ENCODE results near the gene TTYH1.
"Not testable (repeated sequence)": the region's sequence is repeated elsewhere in the genome, so short reads cannot be mapped to it uniquely, and the experiment has no call there.

Gene TTYH1

DNA sequence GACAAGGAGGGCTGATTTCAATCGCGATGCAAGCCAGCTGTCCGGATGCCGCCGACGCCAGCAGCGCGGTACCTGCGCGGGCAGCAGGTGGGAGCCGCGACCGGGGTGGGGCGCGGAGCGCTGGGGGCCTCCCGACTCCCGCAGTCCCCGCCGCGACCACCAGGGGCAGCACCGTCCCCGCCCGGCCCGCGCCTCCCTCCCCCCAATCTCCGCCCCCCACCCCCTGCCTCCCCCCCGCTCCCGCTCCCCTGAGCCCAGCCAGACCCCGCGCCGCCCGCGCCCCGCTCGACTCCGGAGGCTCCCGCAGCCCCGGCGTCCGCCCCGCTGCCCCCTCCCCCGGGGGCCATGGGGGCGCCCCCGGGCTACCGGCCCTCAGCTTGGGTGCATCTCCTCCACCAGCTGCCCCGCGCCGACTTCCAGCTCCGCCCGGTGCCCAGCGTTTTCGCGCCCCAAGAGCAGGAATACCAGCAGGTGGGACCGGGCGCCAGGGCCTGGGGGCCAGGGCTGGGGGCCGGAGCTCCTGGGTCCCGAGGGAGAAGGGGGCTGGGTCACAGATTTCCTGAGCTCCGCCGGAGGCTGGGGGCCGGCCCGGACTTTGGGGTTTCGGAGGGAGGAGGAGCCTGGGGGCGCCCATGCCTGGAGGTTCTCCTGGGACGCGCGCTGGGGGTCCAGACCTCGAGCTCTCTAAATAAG, at the start of gene TTYH1:
TSS of gene TTYH1 (plus strand) at position 257 of the 693 bp plus-strand sequence. CDS start at position 346, 89 bp downstream.
- no peak for DNase-seq

DNA sequence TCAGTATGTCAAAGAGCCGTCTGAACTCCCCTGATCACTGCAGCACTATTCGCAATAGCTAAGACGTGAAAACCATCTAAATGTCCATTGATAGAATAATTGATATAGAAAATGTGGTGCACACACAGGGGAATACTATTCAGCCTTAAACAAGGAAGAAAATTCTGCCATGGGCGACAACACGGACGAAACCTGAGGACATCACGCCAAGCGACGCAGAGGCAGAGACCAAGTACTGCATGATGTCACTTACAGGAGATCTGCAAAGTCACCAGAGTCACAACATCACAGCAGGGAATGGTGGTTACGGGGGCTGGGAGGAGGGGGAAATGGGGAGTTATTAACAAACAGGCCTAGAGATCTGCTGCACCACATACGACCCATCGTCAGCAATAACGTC, 49.5 kb upstream of the TTYH1 start:
- DNase-seq = not testable (repeated sequence)

DNA sequence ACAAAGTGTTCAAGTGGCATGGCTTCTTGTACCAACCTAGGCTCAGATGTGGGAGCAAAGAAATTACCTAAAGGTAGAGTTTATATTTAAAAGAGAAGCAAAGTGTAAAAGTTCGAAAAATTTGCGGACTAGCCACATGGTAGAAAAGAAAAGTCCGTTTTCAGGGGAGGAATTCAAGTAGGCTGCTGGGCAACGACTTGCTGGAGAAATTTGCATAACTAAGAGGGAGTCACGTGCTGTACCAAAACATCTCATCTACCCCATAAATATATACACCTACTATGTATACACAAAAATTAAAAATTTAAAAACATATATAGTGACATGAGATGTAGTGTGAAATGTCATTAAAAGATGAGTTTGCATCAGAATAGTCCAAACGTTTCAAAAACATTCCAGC, 48.5 kb upstream of the TTYH1 start:
- no peak for DNase-seq

DNA sequence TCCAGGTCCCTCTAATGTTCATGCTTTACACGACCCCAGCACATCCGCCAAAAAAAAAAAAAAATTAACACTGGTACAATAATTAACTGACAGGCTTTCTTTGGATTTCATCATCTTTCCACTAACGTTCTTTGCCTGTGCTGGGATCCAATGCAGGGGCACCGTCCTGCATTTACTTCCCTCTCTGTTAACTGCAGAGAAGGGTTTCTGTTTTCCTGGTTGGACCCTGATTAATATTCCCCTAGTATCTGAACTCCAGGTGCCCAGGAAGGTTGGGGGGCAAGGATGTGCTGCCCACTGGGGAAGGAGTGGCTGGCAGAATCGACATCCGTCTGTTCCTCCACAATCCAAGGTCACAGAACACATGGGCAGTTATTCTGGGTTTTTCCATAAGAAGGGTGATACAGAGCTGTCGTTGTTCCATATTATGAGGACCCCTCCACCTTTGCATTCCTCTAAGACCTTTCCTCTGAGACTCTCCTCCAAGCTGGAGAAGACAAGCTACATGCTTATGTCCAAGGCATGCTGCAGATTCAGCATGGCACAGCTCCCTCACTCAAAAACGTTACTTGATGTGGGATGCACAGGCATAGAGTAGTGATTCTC, 46.1 kb upstream of the TTYH1 start:
- no peak for DNase-seq

DNA sequence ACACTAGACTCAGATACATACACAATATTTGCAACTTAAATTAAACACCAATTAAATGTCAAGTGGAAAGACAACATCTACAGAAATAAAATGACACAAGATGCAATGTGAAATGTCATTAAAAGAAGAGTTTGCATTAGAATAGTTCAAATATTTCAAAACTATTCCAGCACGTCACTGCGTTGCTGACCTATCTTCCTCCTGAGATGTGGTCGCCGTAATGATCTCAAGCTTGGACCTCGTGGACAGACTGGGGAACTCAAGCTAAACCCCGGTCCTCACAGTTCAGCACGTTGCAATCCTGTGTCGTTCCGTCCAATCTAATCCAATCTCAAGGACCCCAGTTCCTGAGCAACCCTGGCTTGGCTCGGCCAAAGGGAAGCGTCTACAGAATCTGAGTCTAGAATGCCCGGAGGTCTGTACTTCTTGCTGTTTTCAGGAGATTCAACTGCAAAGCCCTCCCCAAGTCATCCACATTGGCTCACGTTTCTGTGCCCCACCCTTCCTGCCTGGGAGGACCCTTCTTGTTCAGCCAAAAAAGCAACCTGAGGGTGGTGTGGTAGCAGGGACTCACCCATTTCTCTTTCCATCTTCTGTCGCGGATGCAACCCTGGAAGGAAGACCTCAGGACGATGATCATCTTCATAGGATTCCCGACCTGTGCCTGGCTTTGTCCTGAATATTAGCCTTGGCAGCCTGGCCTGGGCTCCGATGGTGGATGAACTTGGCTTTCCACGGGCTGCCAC, 45.4 kb upstream of the TTYH1 start:
- peak; percentile 79 for DNase-seq

DNA sequence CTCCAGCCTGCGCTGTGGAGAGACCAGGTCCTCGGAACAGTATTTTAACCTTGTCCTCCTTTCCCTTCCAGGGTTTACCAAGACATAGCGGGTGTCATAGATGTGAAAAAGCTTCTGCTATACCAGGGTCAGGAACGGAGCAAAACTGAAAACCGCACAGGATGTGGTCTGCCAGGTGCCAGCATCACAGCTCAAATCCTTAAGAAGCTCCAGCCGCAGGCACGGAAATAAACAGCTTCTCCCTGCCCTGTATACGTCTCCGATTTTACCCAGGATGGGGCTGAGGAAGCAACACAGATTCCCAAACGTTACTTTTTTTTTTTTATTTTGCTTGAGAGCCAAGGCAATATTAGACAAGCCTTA, 44.8 kb upstream of the TTYH1 start:
- DNase-seq = not testable (repeated sequence)

DNA sequence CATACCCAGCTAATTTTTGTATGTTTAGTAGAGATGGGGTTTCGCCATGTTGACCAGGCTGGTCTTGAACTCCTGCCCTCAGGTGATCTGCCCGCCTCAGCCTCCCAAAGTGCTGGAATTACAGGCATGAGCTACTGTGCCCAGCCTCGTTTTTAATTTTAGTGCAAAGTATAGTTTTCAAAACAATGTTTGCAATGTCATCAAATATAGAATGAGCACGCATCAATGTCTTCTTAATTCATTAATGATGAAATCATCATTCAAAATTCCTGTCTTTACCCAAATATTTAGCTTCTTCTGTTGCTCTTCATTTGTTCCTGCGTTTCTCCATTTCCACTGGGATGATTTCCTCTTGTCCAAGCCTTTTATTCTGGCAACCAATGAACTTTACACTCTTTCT, 43.8 kb upstream of the TTYH1 start:
- DNase-seq = not testable (repeated sequence)

DNA sequence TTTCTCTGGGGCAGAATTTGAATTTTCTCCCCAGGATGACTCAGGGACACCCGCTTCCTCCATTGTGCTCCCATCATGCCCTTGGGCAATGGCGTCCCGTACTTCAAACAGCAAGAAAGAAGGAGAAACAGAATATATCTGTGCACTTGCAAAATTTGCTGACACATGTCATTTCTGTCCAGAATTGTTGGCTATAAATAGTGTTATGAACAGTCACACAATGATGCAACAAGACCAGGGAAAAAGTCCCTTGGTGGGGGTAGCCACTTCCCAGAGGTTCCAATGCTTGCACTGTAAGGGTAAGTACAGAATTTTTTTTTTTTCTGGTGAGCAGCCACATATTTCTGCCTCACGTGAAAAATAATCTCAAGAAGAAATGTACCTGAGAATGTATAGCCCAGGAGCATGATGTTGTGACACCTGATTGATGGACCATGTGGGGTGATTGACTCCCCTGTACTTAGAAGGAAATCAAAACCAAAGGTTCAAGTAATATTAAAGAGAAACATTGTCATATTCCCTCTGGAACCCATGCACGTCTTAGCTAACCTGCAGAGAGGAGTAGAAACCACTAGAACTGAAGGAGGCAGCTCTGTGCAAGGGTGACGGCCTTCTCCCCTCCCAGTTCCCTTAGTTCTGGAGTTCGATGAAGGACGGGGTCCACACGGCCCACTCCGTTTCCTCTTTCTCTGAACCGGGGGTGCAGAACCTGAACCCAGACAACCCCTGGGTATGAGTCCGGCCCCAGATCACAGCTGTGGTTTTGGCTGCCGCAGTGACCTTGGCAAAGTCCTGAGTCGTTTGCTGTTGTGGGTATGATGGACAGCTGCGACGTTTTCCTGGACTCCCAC, 41.3 kb upstream of the TTYH1 start:
- peak; percentile 99 for DNase-seq

DNA sequence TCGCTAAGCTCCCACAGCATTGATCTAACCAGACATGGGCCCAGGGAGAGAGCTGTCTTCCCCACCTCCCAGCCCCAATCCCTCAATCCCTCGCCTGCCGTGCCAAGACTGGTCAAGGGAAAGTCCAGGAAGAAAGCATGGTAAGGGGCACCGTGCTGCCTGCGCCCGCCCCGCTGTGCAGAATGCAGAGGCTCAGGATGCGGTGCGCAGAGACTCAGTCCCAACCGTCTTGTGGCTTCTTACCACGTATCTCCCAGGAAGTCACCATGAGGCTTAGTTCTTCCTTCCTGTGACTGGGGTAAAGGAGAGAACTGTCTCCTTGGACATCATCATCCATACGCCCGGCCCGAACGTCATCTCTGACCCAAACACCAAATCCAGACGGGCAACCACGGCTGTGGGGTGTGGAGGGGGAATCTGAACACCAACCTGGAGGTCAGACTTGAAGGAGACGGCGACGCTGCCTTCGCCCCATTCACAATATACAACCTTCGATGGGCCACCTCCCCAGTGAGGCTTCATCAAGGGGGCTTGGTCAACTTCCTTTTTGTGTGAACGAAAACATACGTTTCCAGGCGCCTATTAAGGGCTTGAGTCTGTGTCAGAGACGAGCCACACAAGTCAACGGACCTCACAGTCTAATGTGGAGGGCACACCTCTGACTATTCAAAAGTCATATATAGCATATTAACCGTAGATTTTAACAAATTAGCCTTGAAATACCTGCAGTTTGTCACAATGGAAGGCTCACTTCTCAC, 39.9 kb upstream of the TTYH1 start:
- DNase-seq = peak; percentile 65

DNA sequence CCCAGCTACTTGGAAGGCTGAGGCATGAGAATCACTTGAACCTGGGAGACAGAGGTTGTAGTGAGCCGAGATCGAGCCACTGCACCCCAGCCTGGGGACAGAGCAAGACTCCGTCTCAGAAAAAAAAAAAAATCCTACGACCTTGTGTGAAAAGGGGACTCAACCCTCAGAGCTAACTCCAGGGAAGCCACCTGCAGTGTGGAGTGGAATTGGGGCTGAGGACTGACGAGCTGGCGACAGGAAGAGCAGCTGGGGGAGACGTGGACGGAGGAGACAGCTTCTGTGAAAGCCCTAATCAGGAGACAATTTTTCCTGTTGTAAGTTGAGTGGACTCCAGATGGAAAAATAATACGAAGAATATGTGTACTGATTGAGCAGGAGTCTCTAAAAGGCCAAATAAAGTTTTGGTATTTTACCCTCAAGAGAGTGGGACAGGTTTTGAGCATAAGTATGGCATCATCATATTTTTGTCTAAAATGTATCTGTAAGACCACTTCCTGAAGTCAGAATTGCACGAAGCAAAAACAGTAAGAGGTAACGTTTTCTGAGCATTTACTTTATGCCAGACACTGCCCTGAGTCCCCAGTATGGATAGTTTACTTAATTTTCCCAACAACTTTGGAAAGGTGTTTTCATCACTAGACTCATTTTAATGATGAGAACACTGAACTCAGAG, 38.5 kb upstream of the TTYH1 start:
- DNase-seq = no peak

DNA sequence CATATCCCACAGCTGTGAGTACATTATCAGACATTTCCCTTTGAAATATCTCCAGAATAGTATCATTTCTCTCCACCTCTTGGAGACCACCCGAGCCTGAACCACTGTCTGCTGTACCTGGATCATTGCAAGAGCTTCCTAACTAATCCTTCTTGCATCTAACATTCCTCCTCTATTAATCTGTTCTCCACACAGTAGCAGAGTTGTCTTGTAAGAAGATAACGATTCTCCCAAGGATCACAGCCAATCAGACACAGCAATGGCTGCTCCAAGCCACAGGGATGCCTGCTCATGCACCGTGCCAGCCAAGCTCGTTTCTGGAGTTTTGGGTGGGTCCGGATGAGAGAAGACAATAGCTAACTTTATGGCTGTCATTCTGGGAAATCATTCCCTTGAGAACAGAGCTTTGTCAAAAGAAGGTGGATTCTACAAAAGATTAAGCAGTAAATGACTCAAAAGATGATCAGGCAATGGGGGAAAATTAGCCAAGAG, 36.0 kb upstream of the TTYH1 start:
- DNase-seq = no peak

DNA sequence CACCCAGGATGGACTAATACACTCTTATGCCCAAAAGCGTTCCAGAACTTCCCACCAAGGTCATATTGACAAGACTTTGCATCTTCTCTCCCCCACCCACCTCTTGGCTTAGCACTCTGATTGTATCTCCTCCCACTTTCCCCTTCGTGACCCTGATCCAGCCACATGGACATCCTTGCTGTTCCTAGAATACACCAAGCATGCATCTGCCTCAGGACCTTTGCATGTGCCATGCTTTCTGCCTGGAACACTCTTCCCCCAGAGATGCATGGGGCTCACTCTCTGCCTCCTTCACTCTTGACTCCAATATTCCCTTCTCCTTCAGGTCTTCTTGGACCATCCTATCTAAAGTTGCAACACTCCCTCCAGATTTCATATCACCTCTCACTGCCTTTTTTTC, 34.4 kb upstream of the TTYH1 start:
- DNase-seq = no peak

DNA sequence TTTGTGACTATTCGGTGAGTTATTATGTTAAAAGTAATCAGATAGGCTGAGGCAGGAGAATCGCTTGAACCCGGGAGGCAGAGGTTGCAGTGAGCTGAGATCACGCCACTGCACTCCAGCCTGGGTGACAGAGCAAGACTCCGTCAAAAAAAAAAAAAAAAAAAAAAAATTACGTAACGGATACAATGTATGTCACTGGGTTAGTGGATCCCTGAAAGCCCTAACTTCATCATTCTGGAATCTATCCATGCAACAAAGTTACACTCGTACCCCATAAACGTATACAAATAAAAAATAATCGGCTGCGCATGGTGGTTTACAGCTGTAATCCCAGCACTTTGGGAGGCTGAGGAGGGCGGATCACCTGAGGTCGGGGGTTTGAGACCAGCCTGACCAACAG, 33.2 kb upstream of the TTYH1 start:
- DNase-seq = peak; percentile 79

DNA sequence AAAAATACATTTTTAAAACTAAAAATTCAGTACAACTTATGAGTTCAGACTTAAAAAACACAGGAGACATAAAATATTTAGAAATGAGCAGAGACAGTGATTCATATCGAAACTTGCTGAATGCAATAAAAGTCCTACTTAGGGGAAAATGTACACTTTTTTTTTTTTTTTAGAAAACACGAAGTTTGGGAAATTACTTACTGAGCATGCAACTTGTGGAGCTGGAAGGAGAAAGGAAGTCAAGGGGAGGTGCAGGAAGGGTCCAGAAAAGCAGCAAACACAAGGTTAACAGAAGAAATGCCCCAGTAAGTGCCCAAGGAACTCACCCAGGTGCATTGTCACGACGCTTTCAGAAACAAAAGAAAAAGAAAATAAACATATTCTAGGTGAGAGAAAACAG, 31.9 kb upstream of the TTYH1 start:
- DNase-seq = peak; percentile 91

DNA sequence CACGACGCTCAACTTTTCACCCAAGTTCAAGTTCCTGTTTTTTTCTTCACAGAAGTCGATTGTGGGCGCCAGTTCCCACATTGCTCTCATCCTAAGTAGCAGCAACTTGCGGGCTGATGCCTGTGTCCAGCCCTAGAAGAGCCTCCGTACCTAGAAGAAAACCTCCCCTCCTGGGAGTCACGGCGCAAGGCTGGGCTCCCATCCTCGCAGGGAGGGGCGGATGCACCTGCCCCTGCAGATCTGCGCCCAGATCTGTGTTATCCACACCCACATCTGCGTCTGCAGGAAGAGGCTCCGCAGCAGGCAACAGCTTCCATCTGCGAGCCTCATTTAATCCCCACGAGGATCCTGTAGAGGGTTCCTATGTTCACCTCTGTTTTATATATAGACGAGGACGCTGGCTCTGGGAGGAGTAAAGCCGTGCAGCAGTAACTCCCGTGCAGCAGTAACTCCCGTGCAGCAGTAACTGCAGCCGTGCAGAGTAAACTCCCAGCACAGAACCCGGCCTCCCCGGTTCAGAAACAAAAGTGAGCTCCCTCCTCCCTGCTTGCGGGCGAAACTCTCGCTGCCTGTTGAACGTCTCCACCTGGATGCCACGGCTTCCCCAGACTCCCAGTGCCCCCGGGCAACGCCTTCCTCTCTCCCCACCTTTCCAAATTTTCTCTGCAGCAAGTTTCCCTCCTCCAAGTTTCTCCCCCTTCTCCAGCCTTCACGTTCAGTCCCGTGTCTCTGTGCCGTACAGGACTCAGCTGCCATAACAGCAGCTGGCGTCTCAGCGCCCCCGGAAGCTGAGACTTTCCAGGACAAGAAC, 27.1 kb upstream of the TTYH1 start:
- peak; percentile 76 for DNase-seq

DNA sequence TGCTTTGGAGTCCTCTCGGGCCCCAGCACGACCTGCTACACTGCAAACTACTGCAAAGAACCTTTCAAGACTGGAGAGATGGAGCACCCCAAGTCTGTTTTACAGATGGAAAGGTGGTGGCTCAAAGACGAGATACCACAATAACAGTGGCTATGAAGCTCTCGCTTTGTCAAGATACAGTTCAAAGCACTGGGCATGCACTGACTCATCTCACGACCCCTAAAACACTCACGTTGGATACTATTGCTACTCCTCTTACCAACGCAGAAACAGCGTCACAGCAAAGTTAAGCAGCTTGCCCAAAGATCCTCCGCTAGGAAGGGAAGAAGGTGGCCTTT, 26.5 kb upstream of the TTYH1 start:
- DNase-seq = no peak

DNA sequence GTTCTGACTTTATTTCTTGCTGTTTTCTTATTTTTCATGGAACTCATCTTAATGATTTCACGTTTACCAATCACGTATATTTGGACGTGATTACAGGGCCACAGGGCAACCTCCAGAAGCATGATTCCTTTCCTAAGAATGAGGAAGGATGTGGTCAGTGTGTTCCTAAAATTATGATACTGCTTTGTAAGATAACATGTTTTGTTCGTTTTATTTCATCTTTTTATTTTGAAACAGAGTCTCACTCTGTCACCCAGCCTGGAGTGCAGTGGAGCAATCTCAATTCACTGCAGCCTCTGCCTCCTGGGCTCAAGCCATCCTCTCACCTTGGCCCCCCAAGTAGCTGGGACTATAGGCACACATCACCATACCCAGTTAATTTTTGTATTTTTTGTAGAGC, 25.7 kb upstream of the TTYH1 start:
- peak; percentile 79 for DNase-seq

DNA sequence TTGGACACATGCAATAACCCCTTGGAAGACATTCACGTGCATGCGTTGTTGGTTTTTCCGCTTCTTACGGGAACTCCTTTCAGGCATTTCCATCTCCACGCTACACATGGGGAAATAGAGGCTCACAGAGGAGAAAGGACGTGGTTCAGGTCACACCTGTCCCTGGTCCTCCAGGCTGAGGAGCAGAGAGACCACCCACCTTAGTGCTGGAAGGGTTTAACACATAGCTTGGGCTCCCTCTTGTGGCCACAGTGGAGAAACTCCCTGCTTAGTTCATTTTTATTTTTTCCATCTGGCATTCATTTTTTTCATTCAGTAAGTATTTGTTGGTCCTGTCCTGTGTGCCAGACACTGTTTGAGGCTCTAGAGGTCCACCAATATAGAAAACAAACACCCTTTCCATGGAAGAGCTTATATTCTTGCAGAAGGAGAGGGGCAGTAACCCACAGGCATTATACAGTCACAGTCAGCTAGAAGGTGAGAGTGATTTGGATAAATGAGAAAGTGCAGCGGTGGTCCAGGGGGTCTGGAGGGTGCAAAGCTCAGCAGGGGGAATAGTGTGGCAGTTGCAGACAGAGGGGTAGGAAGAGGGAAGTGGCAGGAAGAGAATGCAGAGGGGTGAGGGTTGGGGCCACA, 24.2 kb upstream of the TTYH1 start:
- DNase-seq = peak; percentile 54

DNA sequence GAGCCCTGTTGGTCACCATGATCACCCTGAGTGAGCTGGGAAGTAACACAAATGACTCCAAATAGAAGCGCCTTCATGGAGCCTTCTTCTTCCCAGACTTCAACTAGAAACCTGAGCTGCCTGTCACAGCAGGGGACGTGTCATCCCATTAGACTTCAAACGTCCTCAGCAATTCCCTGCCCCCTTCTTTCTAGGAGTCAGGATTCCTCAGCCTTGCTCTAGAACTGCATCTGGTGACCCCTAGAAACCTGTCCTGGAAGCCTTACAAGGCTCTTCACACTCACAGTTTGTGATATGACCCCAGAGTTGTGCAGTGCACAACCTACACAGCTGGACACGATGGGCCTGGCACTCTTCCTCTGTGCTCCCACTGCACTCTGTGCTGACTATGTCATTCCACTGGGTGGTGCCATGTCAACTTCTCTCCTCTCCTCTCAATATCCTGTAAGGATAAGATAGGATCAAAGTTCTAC, 23.6 kb upstream of the TTYH1 start:
- DNase-seq = no peak

DNA sequence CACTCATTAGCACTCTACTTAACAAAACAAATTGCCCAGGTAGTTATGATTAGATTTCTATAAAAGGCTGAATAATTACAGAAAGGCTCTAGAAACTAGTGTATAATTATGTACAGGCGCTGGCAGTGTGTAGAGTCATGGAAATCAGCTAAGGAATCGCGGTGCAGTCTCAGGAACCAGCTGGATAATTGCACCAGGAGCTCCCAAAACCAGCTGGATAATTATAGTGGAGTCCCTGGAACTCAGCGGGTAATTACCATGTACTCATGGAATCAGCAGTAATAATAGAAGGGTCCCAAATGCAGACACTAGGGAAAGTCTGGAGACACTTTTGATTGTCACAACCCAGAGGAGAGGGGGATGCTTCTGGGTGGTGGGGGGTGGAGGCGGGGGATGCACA, 23.2 kb upstream of the TTYH1 start:
- DNase-seq = no peak
